MG63 (cell line): ENCODE measurements around the gene ABLIM2. TPM values are rescaled to one million over a fixed set of nuclear protein-coding genes. Genes with fewer than 3 reads are reported as not detected.

Experiments used
- DNase-seq: peaks from one replicate; pipeline ENCODE4 v3.0.0-alpha.2; 2020
- H3K27me3 ChIP-seq: fragments of 250-450 bp; sonication (Bioruptor Pico); 2 replicates; pipeline ENCODE4 v1.5.1; 2020; ENCODE audit warnings: mild to moderate bottlenecking, moderate library complexity
- H3K36me3 ChIP-seq: fragments of 250-450 bp; sonication (Bioruptor Pico); 2 replicates; pipeline ENCODE4 v1.5.1; 2020; ENCODE audit warnings: mild to moderate bottlenecking, moderate library complexity
- H3K4me3 ChIP-seq: fragments of 250-450 bp; sonication (Bioruptor Pico); 2 replicates; pipeline ENCODE4 v1.5.1; 2020; ENCODE audit warnings: mild to moderate bottlenecking, moderate library complexity
- H3K9me3 ChIP-seq: fragments of 250-450 bp; sonication (Bioruptor Pico); 2 replicates; pipeline ENCODE4 v1.5.1; 2020; ENCODE audit warnings: mild to moderate bottlenecking, moderate library complexity
- total RNA-seq: library from RNA; depleted of rRNA; stranded (reverse); fragments of >200 nt; shearing (Covaris generic); gene quantifications from 2 replicates; pipeline ENCODE4 v1.2.3, GENCODE V29; 2014; ENCODE audit warnings: low replicate concordance

The ABLIM2 gene
- total RNA-seq, 1 experiment from 2014 or later = 1.1 TPM

GRCh38 chr4:8136972-8137710 lies 21.5 kb downstream of the ABLIM2 start:
- Histone ChIP-seq H3K36me3 (no peaks in the 10 kb centered on the region), H3K4me3 (no peak overlapping the region), H3K27me3 (no peaks in the 10 kb centered on the region), H3K9me3 (no peaks in the 10 kb centered on the region)
- no peak for DNase-seq

GRCh38 chr4:8136529-8136928 lies 22.1 kb downstream of the ABLIM2 start:
- no peaks in the 10 kb centered on the region for H3K9me3 ChIP-seq
- DNase-seq = no peak
- H3K27me3 ChIP-seq = no peaks in the 10 kb centered on the region
- H3K4me3 ChIP-seq = no peak overlapping the region
- H3K36me3 ChIP-seq = no peaks in the 10 kb centered on the region

DNA sequence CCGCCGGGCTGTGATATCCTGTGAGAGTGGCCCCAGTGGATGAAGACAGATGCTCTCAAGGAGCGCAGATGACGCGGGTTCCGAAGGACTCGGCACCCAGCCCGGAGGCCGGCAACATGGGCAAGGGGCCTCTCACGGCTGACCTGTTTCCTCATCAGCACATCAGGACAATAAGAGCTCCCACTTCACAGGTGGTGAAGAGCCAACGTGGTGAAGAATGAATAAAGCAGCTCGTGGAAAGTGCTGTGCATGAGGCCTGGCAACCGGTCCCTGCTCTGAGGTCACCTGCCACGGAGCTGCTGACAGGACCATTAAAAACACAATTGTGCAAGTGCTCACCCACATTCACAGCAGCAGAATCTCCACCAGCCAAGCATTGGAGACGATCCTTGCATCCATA lies 22.9 kb downstream of the ABLIM2 start:
- Histone ChIP-seq H3K4me3 (no peak overlapping the region), H3K9me3 (no peaks in the 10 kb centered on the region), H3K27me3 (no peaks in the 10 kb centered on the region), H3K36me3 (no peaks in the 10 kb centered on the region)
- DNase-seq = no peak

DNA sequence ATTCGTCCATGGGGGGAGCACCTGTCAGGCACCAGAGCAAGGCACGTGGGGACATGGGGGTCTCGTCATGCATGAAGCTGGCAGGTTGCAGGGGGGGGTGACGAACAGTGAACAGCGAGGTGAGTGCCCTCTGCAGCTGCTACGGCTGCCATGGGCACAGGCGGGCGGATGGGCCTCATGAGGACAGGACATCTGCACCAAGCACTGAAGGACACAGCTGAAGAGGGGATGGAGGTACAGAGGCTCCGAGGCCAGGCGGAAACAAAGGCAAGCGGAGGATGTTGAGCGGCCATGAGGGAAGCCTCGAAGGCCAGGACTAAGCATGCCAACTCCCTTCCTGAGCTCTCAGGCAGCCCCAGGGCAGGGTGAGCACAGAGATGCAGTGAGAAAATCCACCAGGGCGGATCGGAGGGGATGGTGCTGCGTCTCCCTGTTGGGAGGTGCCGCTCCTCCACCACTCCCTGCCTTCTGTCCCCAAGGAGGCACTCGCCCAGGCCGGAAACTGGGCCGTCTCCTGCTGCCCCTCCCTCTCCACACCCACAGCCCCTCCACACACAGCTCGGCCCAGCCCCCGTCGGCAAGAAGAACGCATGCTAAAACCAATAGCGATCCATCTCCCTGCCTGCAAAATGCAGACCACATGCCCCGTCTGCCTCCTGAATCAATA lies 24.6 kb downstream of the ABLIM2 start:
- Histone ChIP-seq H3K36me3 (no peaks in the 10 kb centered on the region), H3K27me3 (no peaks in the 10 kb centered on the region), H3K9me3 (no peaks in the 10 kb centered on the region), H3K4me3 (no peak overlapping the region)
- DNase-seq = no peak

DNA sequence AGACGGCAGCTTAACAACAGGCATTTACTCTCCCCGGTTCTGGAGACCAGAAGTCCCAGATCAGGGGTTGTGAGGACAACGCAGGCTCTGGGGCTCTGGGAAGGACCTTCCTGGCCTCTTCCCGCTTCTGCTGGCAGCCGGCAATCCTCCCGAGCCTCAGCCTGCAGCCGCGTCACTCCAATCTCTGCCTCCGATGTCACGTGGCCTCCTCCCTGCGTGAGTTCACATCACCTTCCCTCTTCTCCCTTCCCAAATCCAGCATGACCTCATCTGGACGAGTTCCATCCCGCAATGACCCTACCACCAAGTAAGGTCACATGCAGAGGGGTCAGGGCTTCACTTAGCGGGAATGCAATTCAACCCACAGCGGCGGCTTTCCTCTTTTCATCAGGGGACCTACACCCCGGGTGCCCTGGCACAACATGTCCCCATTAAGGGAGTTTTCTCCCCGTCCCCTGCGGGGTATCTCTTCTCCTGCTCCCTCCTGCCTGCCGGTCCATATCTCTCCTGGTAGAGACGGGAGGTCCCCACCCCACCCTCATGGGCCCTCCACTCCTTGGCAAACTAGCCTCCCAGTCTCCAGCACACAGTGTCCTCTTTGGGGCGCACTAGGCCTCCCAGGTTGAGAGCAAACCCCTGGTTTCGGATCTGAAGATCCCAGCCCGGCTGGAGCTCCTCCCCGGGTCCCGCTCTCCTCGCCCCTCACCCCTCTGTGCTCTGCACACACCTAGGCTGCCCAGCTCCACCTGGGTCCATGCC lies 25.5 kb downstream of the ABLIM2 start:
- no peaks in the 10 kb centered on the region for H3K9me3 ChIP-seq
- H3K27me3 ChIP-seq = no peaks in the 10 kb centered on the region
- DNase-seq = no peak
- H3K36me3 ChIP-seq = no peaks in the 10 kb centered on the region
- no peak overlapping the region for H3K4me3 ChIP-seq

DNA sequence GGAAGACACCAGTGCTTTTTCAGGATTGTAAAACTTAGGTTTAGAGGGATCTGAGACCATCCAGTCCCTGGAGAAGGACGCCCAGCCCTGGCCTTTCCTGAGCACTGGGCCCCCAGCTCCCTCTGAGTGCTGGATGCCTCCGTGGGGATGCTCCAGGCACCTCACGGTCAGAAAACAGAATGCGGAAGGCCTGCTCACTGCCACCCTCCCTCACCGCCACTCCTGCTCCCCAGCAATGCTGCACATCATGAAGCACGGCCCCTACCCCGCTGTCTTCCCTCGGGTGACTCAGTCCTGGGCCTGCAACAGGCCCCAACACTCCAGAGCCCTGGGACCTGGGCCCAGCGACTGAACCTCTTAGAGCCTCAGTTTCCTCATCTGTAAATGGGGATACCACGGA lies 26.2 kb downstream of the ABLIM2 start:
- DNase-seq = no peak
- H3K27me3 ChIP-seq = no peaks in the 10 kb centered on the region
- H3K9me3 ChIP-seq = no peaks in the 10 kb centered on the region
- H3K4me3 ChIP-seq = no peak overlapping the region
- H3K36me3 ChIP-seq = no peaks in the 10 kb centered on the region

DNA sequence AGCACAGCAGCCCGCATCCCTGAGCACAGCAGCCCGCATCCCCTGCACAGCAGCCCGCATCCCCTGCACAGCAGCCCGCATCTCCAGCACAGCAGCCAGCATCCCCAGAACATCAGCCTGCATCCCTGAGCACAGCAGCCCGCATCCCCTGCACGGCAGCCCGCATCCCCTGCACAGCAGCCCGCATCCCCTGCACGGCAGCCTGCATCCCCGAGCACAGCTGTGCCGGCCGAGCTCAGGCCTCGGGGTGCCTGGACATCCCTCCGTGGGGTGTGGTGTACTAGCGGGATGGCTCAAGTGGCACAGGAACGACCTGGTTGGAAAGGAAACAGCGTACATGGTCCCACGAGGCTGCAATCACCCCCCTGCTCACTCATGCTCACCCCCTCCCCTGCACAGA lies 26.8 kb downstream of the ABLIM2 start:
- no peaks in the 10 kb centered on the region for H3K9me3 ChIP-seq
- no peak for DNase-seq
- H3K4me3 ChIP-seq = no peak overlapping the region
- no peaks in the 10 kb centered on the region for H3K27me3 ChIP-seq
- no peaks in the 10 kb centered on the region for H3K36me3 ChIP-seq

DNA sequence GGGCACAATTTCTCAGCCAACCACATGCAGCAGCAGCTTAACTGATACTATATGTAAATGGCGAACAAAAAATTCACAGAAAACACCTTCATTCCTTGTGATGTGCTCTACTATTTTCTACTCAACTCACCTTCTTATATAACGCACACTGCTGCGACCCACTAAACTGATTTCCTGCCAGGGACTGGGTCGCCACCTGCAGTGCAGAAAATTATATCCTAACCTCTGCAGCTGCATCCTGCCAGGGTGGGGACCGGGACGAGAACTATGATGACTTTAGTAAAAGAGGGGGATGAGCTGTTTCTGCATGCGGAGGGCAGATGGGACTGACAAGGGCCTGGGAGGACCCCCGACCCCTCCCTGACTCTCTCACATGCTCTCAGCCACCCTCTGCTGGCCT lies 27.4 kb downstream of the ABLIM2 start:
- H3K9me3 ChIP-seq = no peaks in the 10 kb centered on the region
- H3K27me3 ChIP-seq = no peaks in the 10 kb centered on the region
- no peaks in the 10 kb centered on the region for H3K36me3 ChIP-seq
- no peak for DNase-seq
- no peak overlapping the region for H3K4me3 ChIP-seq

GRCh38 chr4:8130346-8131066 lies 28.1 kb downstream of the ABLIM2 start:
- H3K27me3 ChIP-seq = no peaks in the 10 kb centered on the region

GRCh38 chr4:8129785-8130184 lies 28.8 kb downstream of the ABLIM2 start:
- Histone ChIP-seq H3K36me3 (no peaks in the 10 kb centered on the region), H3K4me3 (no peak overlapping the region), H3K27me3 (no peaks in the 10 kb centered on the region), H3K9me3 (no peaks in the 10 kb centered on the region)
- DNase-seq = no peak

More at GRCh38 chr4:8130346-8131066, 28.1 kb downstream of the ABLIM2 start:
- no peaks in the 10 kb centered on the region for H3K36me3 ChIP-seq
- H3K9me3 ChIP-seq = no peaks in the 10 kb centered on the region
- H3K4me3 ChIP-seq = no peak overlapping the region
- DNase-seq = no peak

GRCh38 chr4:8129136-8129535 lies 29.5 kb downstream of the ABLIM2 start:
- no peak overlapping the region for H3K4me3 ChIP-seq
- no peaks in the 10 kb centered on the region for H3K27me3 ChIP-seq
- DNase-seq = no peak
- no peaks in the 10 kb centered on the region for H3K9me3 ChIP-seq
- H3K36me3 ChIP-seq = no peaks in the 10 kb centered on the region

GRCh38 chr4:8128100-8128856 lies 30.3 kb downstream of the ABLIM2 start:
- H3K27me3 ChIP-seq = no peaks in the 10 kb centered on the region
- H3K4me3 ChIP-seq = no peak overlapping the region
- no peaks in the 10 kb centered on the region for H3K36me3 ChIP-seq
- H3K9me3 ChIP-seq = no peaks in the 10 kb centered on the region
- no peak for DNase-seq

- DNase-seq = no peak
- H3K9me3 ChIP-seq = no peaks in the 10 kb centered on the region
- no peak overlapping the region for H3K4me3 ChIP-seq
- H3K27me3 ChIP-seq = no peaks in the 10 kb centered on the region
- no peaks in the 10 kb centered on the region for H3K36me3 ChIP-seq
These were observed 31.4 kb downstream of the ABLIM2 start for GRCh38 chr4:8127051-8127826.

DNA sequence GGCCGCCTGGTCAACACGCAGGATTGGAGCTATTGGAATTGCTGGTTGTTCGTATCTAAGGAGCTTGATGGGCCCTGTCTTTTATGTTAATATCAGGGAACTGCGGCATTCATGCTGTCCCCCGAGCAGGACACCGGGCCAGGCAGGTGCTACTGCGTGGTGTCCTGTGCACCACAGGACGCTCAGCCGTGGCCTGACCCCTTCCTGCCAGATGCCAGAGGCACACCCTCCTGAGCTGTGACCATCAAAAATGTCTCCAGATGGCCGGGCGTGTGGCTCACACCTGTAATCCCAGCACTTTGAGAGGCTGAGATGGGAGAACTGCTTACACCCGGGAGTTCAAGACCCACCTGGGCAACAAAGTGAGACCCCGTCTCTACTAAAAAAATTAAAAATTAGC lies 32.1 kb downstream of the ABLIM2 start:
- Histone ChIP-seq H3K9me3 (no peaks in the 10 kb centered on the region), H3K27me3 (no peaks in the 10 kb centered on the region), H3K36me3 (no peaks in the 10 kb centered on the region), H3K4me3 (no peak overlapping the region)
- DNase-seq = no peak

DNA sequence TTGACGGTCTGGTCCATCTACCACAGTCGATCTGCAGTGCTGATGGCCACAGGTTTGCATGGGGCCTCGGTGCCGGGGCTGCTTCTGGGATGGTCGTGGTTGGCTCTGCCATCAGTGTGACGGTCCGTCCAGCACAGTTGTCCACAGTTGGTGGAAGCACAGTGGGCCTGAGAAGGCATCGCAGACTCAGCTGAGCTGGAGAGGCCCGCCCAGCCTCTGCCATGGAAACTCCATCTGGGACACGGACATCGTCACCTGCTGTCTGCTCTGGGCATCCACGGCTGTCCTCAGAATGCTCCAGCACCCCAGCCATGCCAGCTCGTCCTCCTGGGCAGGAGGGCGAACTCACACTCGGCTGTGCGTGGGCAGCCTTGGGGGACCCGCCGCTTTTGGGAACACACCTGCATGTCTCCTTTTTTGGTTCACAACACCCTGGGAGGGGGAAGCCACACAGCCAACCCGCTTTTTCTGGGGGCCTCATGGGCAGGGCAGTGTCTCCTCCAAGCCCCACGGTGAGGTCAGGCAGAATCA lies 33.0 kb downstream of the ABLIM2 start:
- no peak overlapping the region for H3K4me3 ChIP-seq
- DNase-seq = no peak
- H3K36me3 ChIP-seq = no peaks in the 10 kb centered on the region
- H3K9me3 ChIP-seq = no peaks in the 10 kb centered on the region
- no peaks in the 10 kb centered on the region for H3K27me3 ChIP-seq
